T-helper 1 cell treated with Interleukin-12 subunit alpha and Interleukin-12 subunit beta and Interleukin-4 antibody, amounts not matched to agents 30 μg/mL and 1 μg/mL, for 36 hours (primary cell): ENCODE measurements around the gene CBX8.
A peak's percentile ranks its signal among the peaks of the same experiment; 100 is the strongest.

ENCODE experiments used
- H3K27ac Mint-ChIP-seq: one replicate; pipeline ENCODE4 v1.8.0; 2021; ENCODE audit warnings: mild to moderate bottlenecking, mixed read lengths
- H3K27me3 Mint-ChIP-seq: one replicate; pipeline ENCODE4 v1.8.0; 2021; ENCODE audit warnings: low read depth, mixed read lengths
- H3K36me3 Mint-ChIP-seq: one replicate; pipeline ENCODE4 v1.8.0; 2021; ENCODE audit warnings: low read depth, mixed read lengths
- H3K4me1 Mint-ChIP-seq: one replicate; pipeline ENCODE4 v1.8.0; 2021; ENCODE audit warnings: low read depth, mixed read lengths
- H3K4me3 Mint-ChIP-seq: one replicate; pipeline ENCODE4 v1.8.0; 2021; ENCODE audit warnings: mild to moderate bottlenecking, moderate library complexity, mixed read lengths
- H3K9me3 Mint-ChIP-seq: one replicate; pipeline ENCODE4 v1.8.0; 2021; ENCODE audit warnings: mixed read lengths

Gene CBX8

DNA sequence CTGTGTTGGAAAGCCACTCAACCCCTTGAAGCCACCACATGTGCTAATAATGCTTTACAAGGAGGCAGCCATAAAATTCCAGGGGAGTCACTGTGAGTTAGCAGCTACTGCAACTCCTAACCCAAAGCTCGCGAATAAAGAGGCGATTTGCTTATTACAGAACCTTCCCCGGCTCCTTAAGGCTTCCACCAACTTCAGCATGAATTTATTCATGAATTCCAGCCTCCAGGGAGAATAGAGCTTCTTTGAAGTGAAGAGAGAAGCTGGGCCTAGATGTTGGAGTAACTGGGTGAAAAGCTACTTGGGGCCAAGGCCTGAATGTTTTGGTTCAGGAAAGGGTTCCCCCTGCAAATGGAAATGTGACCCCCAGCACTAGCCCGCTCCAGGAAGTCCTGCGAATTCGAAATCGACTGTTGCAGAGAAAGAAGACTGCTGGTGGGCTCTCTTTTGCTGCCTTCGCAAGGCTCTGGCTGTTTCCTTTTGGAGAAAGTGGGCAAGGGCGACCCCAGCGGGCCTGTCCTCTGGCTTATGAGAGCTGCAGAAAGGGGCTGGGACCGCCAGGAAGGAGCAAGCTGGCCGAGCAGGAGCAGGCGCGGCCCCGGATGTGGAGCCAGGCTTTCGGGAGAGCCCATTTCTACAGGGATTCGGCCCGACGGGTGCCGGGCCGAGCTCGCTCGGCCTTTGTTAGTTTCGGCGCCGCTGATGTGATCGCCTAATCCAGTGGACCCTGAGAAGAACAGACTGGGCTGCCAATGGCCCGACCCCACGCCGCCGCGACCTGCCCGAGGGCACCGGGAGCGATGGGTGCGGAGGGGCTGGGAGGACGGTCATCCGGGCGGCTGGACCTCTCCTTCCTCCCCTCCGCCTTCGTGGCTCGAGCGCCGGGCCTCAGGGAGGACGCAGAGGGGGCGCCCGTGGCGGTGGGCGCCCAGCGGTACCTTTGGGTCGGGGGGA, 7.6 kb downstream of the CBX8 start:
- Mint-ChIP-seq H3K9me3 (no peaks in the 10 kb centered on the region), H3K36me3 (peaks cover 3% of the 10 kb centered on the region), H3K4me1 (no peaks in the 10 kb centered on the region), H3K27ac (no peak overlapping the region), H3K4me3 (no peak overlapping the region), H3K27me3 (peaks cover 57% of the 10 kb centered on the region)

DNA sequence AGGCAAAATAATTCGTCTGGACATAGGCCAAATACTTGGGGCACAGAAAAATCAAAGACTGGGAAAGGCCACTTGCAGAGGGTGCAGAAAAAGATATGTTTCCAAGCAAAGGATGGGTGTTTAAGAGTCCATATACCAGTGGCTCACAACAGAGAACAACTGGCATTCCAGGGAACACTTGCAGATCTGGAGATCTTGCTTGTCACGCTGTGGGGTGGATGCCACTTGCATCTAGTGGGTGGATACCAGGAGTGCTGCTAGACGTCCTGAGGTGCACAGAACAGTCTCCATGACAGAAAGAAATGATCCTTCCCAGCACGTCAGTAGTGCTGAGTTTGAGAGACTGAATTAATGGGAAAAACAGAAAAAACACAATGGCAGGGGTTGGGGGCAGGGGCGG, 8.4 kb downstream of the CBX8 start:
- Mint-ChIP-seq H3K4me3 (no peak overlapping the region), H3K27me3 (peaks cover 53% of the 10 kb centered on the region), H3K36me3 (no peaks in the 10 kb centered on the region), H3K4me1 (no peaks in the 10 kb centered on the region), H3K27ac (no peak overlapping the region), H3K9me3 (no peaks in the 10 kb centered on the region)

DNA sequence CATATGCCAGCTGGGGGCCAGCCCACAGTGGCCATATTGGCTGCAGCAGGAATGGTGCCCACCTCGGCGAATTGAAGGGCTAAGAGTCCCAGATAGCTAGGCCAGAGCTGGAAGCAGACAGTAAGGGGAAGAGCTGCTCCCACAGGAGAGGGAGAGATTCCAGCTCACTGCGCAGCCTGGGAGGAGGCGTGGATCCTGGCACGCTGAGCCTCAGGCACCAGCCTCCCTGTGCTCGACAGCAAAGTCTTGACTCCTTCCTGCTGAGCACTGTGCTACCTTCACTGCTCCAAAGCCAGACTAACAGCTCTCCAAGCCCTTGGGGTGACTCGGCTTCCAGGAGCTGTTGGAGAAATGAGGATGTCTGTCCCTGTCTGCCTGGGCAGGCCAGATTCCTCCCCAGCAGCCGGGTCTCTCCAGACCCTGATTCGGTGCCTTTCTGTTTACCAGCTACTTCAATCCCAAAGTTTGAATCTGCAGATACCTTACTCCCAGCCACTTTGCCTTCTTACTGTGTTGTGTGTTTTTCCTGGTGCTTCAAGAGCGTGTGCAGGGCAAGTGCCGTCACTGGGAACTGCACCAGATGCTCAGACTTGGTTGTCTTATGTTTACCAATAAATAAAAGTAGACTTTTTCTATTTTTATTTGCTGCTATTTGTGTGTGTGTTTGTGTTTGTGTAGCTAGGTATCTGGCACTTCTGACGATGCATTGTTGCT, 9.8 kb downstream of the CBX8 start:
- H3K27ac Mint-ChIP-seq, result no peak overlapping the region

DNA sequence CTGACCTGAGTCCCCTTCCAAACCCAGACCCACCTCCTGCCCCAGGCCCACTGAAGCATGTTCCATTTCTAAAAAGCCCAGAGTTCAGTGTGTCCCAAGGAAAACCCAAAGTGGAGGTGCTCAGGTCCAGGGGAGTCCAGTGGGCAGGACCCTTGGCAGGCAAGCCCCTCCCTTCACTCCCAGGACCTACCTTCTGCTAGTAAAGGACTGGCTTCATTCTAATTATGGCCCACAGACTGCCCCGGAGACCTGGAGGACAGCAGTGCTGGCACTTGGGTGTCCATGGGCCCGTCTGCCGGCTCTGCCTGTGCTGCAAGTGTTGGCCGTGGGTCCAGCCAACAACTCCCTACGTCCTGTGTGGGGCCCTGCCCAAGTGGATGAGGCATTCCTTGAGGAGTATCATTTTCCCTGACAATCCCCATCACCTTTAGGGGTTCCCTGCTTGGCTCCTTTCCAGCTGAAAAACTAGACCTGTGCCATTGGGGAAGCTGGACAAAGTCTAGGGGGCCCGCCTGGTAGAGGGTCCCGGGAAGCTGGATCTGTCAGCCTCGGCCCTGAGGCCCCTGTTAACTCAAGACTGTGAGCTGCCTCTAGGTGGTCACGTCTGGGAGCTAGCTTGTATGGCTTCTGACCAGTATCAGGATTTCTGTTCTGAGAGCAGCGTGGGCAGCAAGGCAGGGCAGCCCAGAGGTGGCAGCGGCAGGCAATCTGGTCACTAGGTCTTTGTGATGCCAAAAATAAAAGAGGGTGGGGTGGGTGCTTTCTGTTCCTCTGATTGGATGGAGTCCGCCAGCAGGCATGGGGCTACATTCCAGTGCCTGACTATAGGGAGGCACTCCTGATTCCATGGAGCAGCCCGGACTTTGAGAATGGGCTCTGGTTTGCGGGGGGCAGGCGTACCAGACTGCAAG, 10.7 kb downstream of the CBX8 start:
- Mint-ChIP-seq H3K4me3 (no peak overlapping the region), H3K36me3 (no peaks in the 10 kb centered on the region), H3K4me1 (peaks cover 2% of the 10 kb centered on the region), H3K27me3 (peaks cover 44% of the 10 kb centered on the region), H3K27ac (no peak overlapping the region), H3K9me3 (no peaks in the 10 kb centered on the region)

More for the DNA sequence above, 9.8 kb downstream of the CBX8 start:
- Mint-ChIP-seq H3K4me3 (no peak overlapping the region), H3K9me3 (no peaks in the 10 kb centered on the region), H3K36me3 (no peaks in the 10 kb centered on the region), H3K4me1 (no peaks in the 10 kb centered on the region), H3K27me3 (peaks cover 47% of the 10 kb centered on the region)

DNA sequence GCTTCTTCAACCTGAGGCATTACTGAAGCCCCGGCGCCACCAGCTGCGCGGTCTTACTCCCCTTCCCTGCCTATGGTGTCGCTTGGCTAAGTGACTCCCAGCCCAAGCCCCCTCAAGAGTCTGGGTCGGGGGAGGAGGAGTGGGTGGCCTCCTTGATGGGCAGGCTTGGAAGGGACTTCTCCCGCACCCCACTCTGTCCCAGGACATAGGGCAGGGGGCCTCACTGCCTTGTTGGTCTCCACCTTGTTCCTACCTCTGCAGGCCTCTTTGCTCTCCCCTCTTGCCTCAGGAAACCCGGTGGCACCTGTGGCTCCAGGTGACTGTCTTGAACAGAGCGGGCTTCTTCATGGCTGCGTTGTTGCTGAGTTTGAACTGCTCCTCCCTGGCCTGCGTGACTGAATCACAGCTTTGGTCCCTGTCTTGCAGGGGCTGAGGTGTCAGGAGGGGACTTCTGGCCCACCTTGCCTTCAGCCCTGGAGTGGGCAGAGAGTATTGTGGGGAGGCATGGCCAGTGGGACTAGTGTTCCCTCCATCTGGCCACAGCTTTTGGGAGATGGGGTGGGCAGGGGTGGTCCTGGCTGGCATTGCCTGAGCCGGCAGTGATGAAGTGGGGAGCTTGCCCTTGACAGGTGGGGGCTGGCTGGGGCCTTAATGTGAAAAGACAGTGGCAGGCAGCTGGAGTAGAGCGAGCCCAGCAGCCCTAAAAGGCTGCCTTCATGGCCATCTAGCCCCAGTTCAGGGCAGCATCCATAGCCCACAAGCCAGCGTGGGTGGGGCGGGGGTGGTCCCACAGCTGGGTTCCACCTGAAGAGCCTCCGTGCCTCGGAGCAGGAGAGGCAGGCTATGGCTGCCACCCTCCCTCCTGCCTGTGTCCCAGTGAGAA, 11.6 kb downstream of the CBX8 start:
- Mint-ChIP-seq H3K36me3 (no peaks in the 10 kb centered on the region), H3K27ac (no peak overlapping the region), H3K4me3 (no peak overlapping the region), H3K27me3 (peaks cover 47% of the 10 kb centered on the region), H3K9me3 (no peaks in the 10 kb centered on the region), H3K4me1 (peaks cover 4% of the 10 kb centered on the region)

DNA sequence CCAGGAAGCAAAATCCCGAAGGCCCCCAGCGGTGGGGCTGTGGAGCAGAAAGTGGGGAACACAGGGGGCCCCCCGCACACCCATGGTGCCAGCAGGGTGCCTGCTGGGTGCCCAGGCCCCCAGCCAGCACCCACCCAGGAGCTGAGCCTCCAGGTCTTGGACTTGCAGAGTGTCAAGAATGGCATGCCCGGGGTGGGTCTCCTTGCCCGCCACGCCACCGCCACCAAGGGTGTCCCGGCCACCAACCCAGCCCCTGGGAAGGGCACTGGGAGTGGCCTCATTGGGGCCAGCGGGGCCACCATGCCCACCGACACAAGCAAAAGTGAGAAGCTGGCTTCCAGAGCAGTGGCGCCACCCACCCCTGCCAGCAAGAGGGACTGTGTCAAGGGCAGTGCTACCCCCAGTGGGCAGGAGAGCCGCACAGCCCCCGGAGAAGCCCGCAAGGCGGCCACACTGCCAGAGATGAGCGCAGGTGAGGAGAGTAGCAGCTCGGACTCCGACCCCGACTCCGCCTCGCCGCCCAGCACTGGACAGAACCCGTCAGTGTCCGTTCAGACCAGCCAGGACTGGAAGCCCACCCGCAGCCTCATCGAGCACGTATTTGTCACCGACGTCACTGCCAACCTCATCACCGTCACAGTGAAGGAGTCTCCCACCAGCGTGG, 12.4 kb downstream of the CBX8 start:
- Mint-ChIP-seq H3K4me3 (no peak overlapping the region), H3K27me3 (peaks cover 52% of the 10 kb centered on the region), H3K9me3 (no peaks in the 10 kb centered on the region), H3K36me3 (no peaks in the 10 kb centered on the region), H3K27ac (no peak overlapping the region), H3K4me1 (peaks cover 4% of the 10 kb centered on the region)

DNA sequence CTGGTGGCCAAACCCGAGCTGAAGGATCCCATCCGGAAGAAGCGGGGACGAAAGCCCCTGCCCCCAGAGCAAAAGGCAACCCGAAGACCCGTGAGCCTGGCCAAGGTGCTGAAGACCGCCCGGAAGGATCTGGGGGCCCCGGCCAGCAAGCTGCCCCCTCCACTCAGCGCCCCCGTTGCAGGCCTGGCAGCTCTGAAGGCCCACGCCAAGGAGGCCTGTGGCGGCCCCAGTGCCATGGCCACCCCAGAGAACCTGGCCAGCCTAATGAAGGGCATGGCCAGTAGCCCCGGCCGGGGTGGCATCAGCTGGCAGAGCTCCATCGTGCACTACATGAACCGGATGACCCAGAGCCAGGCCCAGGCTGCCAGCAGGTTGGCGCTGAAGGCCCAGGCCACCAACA, 13.0 kb downstream of the CBX8 start:
- peaks cover 54% of the 10 kb centered on the region for H3K27me3 Mint-ChIP-seq
- H3K4me1 Mint-ChIP-seq, result peaks cover 6% of the 10 kb centered on the region
- H3K4me3 Mint-ChIP-seq, result no peak overlapping the region
- H3K9me3 Mint-ChIP-seq, result no peaks in the 10 kb centered on the region
- H3K36me3 Mint-ChIP-seq, result no peaks in the 10 kb centered on the region
- H3K27ac Mint-ChIP-seq, result no peak overlapping the region

DNA sequence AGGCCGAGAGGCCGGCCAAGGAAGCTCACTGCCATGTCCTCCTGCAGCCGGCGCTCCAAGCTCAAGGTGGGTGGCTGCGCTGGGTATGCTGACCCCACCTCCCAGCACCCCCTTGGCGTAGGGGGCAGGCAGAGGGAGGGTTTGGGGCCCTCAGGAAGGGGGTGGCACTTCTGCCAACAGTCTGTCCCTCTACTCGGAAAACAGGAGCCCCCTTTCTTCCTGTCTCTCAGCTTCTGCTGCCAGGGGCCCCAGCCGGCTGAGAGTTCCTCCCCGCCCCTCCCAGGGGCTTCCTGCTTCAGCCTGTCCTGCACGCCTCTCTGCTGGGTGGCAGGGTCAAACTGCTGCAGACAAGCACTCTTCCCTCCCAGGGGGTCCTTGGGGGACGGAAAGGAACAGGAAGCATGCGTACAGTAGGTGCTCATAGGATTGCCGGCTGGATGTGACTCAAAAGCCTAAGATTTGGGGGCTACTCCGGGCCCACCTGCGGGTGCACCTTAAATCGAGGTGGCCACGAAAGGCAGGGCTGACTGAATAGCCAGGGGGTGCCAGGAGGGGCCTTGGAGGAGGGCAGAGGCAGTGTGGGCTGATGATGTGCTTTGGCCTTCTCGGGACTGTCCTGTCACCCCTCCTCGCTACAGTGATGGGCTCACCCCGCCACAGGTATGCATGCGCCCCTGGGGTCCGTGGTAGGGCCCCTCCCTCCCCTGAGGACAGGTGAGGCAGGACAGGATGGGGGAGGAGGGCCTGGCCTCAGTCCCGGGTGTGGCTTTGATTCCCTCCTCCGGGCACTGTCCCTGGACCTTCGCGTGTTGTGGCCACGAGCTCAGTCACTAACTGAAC, 14.9 kb downstream of the CBX8 start:
- Mint-ChIP-seq H3K27ac (no peak overlapping the region), H3K27me3 (peaks cover 46% of the 10 kb centered on the region), H3K36me3 (no peaks in the 10 kb centered on the region), H3K4me3 (no peak overlapping the region), H3K4me1 (peaks cover 10% of the 10 kb centered on the region), H3K9me3 (no peaks in the 10 kb centered on the region)

DNA sequence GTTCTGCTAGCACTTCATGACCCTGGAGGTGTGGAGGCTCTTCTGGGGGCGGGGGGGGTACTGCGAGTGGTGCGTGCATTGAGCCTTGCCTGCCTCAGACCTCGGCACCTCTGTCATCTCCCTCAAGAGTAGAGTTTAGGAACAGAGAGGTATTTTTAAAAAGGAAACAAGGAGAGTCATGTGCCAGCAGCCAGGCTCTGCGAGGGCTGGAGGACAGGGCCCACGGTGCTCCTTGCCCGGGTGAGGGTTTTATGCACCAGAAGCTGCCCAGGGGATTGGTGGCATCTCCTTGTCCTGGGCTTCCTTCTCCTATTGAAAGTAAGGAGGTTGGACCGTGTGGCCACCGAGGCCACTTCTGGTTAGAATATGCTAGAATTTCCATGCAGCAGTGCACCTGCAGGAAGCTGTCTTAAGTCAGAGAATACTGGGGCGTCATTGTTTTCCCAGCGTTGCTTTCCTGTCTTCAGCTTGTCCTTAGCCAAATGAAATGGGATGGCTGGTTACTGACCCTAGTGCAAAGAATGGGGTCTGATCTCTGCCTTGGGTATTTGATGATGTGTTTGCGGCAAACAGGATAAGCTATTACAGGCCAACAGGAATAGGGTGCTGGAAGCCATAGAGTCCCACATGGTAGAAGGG, 15.7 kb downstream of the CBX8 start:
- Mint-ChIP-seq H3K4me3 (no peak overlapping the region), H3K36me3 (no peaks in the 10 kb centered on the region), H3K27me3 (peaks cover 46% of the 10 kb centered on the region), H3K9me3 (no peaks in the 10 kb centered on the region), H3K4me1 (peaks cover 16% of the 10 kb centered on the region), H3K27ac (no peak overlapping the region)

DNA sequence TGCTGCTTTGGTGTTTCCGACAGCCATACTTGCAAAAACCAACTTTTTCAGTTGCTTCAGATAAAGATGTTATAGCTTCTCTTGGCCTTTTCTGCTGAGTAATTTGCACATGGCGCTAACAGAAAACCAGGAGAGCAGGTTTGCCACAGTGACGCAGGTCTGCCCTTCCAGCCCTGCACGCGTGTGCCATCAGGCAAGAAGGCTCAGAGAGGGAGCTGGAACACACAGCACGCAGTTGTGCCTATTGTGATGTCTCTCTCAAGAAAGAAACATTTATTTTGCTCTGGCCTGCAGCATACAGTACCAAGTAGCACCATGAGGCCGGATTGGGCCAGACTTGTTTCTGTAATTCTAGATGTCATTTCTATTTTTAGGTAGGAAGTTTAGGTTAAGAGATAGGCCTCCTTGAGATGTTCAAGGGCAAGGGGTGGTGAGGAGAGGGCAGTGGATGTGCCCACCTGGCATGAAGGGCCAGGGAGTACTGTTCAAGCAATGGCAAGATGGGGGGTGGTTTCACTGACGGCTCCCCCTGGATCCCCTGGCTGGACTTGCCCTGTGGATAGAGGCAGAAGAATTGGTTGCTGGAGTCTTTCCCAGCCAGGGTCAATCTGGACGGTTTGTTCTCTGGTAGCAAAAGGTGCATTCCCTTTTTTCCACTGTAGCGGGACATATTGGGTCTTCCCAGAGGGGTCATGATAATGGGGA, 17.1 kb downstream of the CBX8 start:
- Mint-ChIP-seq H3K9me3 (no peaks in the 10 kb centered on the region), H3K36me3 (no peaks in the 10 kb centered on the region), H3K27me3 (peaks cover 60% of the 10 kb centered on the region), H3K4me1 (peaks cover 16% of the 10 kb centered on the region), H3K4me3 (peak overlapping the region; percentile 28), H3K27ac (peak overlapping the region; percentile 15)

DNA sequence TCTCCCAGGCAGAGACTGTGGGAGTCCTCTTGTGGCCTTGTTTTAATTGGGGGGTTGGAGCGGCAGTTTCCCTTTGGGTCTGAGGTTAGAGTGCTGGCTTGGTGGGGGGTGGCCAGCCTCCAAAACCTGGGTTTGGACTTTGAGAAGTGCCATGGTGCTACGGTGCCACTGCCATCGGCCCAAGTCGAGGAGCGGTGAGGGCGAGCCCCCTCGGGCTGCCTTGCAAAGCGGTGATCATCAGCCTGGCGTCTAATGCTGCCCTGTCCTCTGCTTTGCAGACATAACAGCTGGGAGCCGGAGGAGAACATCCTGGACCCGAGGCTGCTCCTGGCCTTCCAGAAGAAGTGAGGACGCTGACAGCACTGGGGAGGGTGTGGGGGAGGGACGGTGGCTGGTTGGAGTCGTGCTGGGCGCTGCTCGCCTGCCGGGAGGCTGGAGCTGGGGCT, 17.8 kb downstream of the CBX8 start:
- Mint-ChIP-seq H3K4me3 (peak overlapping the region; percentile 79), H3K4me1 (peaks cover 16% of the 10 kb centered on the region), H3K36me3 (no peaks in the 10 kb centered on the region), H3K9me3 (no peaks in the 10 kb centered on the region), H3K27ac (peak overlapping the region; percentile 15), H3K27me3 (peaks cover 67% of the 10 kb centered on the region)
